HCT116 (cell line): ENCODE results near the gene GAB2.

Experiments
- EZH2 ChIP-seq: fragments of 200-600 bp; sonication (generic); IDR thresholded peaks from 2 replicates; pipeline ENCODE4 v1.6.1; 2017; ENCODE audit warnings: antibody characterized with exemption, mixed run types
- POLR2A ChIP-seq: IDR thresholded peaks from 2 replicates; pipeline ENCODE4 v1.7.0; 2011; ENCODE audit warnings: borderline replicate concordance; ENCODE audit not compliant: insufficient read depth, insufficient read length; ENCODE audit errors: extremely low read depth
- POLR2AphosphoS5 ChIP-seq: IDR thresholded peaks from 2 replicates; pipeline ENCODE4 v1.6.1; 2011; ENCODE audit warnings: mild to moderate bottlenecking, low read depth, low read length, moderate library complexity
- YY1 ChIP-seq: IDR thresholded peaks from 2 replicates; pipeline ENCODE4 v1.6.1; 2011; ENCODE audit warnings: low read length, low read depth, moderate library complexity, mild to moderate bottlenecking; ENCODE audit not compliant: insufficient replicate concordance; ENCODE audit errors: extremely low read depth
- TF ChIP-seq, protein P1 (sequence below), 3 experiments: fragments of 200-600 bp in 1 of 3; sonication (generic) in 1 of 3; IDR thresholded peaks in 2 of 3; conservative IDR thresholded peaks in 1 of 3; 2 replicates each; pipeline ENCODE4 v1.5.1; 2012 to 2017; ENCODE audit warnings: low read depth in 2 of 3, low read length in 2 of 3, antibody characterized with exemption in 1 of 3, borderline replicate concordance in 1 of 3, control low read depth in 1 of 3, mild to moderate bottlenecking in 1 of 3, mixed read lengths in 1 of 3, mixed run types in 1 of 3, moderate library complexity in 1 of 3; ENCODE audit not compliant: insufficient read depth in 1 of 3

DNA sequence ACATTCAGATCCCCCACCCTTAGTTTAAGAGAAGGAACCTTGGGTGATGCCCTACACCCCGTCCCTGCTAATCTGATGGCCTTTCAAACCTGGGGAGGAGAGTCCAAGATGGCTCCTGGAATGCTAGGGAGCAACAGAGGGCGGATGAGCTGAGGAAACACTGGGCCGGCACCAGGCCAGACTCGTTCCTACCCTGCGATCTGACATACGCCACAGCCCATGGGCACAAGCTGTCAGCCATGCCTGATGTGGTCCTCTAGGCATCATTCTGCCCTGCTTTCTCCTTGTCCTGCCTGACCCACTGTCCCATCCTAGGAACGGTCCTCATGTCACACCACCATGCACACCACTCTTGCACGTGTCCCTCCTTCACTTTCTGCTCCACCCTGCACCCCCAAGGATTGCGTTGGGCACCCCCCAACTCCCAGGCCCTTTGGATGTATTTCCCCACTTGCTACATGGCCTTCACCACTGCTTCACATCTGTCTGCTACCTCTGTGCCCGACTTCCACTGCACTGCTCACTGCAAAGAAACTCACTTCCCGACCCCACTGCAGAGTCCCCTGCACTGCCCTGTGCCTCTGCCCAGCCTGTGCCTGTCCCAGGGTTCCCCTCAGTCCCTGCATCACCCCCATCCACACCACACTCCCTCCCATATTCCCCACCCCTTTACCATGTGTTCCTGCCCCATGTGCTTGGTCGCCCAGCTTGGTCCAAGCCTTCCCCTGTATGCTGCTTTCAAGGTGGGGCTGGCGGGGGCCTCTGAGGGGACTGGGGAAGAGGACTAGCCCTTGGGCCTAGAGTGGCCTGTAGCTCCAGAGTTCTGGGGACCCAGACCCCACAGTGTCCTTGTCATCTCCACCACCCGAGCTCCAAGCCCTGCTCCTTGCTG is 199.7 kb downstream of the GAB2 start:
- TF ChIP-seq POLR2A (no peak), YY1 (no peak), EZH2 (no peak), POLR2AphosphoS5 (no peak)
- TF ChIP-seq, protein P1, sequence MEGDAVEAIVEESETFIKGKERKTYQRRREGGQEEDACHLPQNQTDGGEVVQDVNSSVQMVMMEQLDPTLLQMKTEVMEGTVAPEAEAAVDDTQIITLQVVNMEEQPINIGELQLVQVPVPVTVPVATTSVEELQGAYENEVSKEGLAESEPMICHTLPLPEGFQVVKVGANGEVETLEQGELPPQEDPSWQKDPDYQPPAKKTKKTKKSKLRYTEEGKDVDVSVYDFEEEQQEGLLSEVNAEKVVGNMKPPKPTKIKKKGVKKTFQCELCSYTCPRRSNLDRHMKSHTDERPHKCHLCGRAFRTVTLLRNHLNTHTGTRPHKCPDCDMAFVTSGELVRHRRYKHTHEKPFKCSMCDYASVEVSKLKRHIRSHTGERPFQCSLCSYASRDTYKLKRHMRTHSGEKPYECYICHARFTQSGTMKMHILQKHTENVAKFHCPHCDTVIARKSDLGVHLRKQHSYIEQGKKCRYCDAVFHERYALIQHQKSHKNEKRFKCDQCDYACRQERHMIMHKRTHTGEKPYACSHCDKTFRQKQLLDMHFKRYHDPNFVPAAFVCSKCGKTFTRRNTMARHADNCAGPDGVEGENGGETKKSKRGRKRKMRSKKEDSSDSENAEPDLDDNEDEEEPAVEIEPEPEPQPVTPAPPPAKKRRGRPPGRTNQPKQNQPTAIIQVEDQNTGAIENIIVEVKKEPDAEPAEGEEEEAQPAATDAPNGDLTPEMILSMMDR (IDR thresholded peaks at IDR 0.05 in 2 of 3, conservative IDR thresholded peaks at IDR 0.05 in 1 of 3; ENCODE audit: borderline replicate concordance in 1 of 3, insufficient read depth in 1 of 3, low read depth in 2 of 3, low read length in 2 of 3) = no peak
